Measurements from ENCODE around the gene CEBPZOS. TPM values are rescaled to one million over a fixed set of nuclear protein-coding genes. Genes with fewer than 3 reads are reported as not detected.

The CEBPZOS gene
- 10 to 100 TPM; 13.7 to 25.5 TPM for total RNA-seq

DNA sequence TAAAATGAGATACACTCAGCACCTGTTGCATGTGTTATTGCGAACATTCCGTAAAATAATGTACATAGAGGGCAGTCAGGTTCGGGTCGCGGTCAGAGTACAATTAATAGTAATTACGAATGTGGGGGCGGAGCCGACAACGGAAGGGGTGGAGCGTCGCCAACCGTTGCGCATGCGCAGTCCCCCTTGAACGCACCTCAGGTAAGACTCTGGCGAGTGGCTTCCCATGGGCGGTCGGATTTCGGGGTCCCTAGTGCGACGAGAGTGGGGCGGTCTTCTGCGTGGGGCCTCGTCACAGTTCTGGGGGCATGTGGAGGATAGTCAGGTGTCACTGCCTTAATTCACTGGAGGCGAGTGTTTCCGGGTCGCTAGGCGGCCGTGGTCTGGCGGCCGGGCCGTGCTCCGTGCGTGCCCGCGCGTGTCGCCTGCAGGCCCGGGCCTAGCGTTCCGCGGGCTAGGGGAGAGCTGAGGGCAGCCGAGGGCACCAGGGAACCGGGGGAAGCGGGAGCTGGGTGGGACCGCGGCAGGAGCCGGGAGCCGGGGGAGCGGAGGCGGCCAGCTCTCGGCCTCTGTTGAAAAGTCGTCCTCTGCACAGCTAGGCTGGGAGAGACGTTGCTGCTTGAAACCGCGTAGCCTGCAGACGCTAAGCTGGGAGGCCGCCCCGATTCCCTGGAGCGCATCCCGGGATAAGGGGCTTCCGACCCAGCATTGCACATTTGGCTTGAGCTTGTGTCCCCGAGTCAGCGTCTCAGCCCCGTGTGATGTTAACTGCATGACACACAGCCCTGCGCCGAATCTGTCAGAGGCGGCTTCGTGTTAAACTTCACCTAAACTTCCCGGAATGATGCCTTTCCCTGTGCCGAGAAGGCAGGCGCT, at the start of gene CEBPZOS:
TSS of gene CEBPZOS (plus strand) at position 177 of the 876 bp plus-strand sequence. CDS start 3,209 bp downstream, outside the sequence.
- H3K27ac ChIP-seq, result peak within 1 kb of the TSS; percentile 83
- H3K36me3 ChIP-seq, result peaks cover 12% of the 10 kb centered on the region
- no peaks in the 10 kb centered on the region for H3K9me3 ChIP-seq
- peak; percentile 89 for ATAC-seq (ENCODE audit: insufficient number of reproducible peaks, low FRiP score, low read depth)
- no peaks in the 10 kb centered on the region for H3K27me3 ChIP-seq (replicated peaks; ENCODE audit: insufficient read depth)
- no peak for TF ChIP-seq CTCF (IDR thresholded peaks at IDR 0.05)
- peak within 1 kb of the TSS; percentile 74 for H3K4me3 ChIP-seq
- DNase-seq (ENCODE audit: low spot score), result peak; percentile 44
- H3K4me1 ChIP-seq (ENCODE audit: control insufficient read depth in 1 of 2, low read depth in 2 of 2), result peaks cover 12 to 13% of the 10 kb centered on the region in 2 donors

GRCh38 chr2:37148325-37148724, 48.0 kb upstream of the CEBPZOS start:
- H3K9me3 ChIP-seq, result no peaks in the 10 kb centered on the region
- no peaks in the 10 kb centered on the region for H3K27me3 ChIP-seq (replicated peaks; ENCODE audit: insufficient read depth)
- no peak overlapping the region for H3K4me3 ChIP-seq
- peaks cover 0 to 13% of the 10 kb centered on the region in 2 donors for H3K4me1 ChIP-seq (ENCODE audit: control insufficient read depth in 1 of 2, low read depth in 2 of 2)
- no peak for TF ChIP-seq CTCF (IDR thresholded peaks at IDR 0.05)
- no peak overlapping the region for H3K27ac ChIP-seq
- H3K36me3 ChIP-seq, result peaks cover 24% of the 10 kb centered on the region
- no peak for DNase-seq (ENCODE audit: low spot score)
- ATAC-seq (ENCODE audit: insufficient number of reproducible peaks, low FRiP score, low read depth), result no peak

DNA sequence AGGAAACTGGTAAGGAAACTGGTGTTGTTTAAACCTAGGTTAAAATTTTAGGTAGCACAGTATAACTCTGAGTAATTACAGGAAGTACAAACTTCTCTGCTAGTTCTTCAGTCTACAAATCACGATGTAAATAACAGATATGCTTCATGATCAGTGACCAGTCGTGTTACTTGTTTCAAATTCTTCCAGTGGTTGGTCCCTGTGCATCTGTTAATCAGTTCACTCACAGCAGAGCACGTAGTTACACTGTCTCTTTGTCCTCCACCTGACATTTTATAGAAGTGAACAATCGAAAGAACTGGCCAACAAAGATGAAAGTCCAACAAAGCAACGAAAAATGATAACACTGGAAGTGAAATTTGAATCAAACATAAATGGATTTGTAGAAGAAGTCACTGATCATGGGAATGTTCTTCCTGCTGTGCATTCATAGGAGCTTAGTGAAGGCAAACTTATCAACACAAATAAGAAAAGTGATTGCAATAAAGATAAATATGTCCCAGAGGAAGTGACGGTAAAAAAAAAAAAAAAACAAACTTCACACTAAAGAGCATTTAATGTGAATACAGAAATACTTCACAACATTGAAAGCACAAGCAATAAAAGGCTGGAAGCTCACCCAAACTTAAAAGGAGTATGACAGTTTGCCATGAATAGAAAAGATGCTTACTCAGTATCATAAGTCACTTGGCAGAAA, 46.5 kb upstream of the CEBPZOS start:
- Histone ChIP-seq H3K27me3 (replicated peaks; ENCODE audit: insufficient read depth) (no peaks in the 10 kb centered on the region), H3K4me3 (no peak overlapping the region), H3K36me3 (peaks cover 17% of the 10 kb centered on the region), H3K9me3 (no peaks in the 10 kb centered on the region), H3K27ac (no peak overlapping the region), H3K4me1 (ENCODE audit: control insufficient read depth in 1 of 2, low read depth in 2 of 2) (peaks cover 0 to 16% of the 10 kb centered on the region in 2 donors)
- ATAC-seq (ENCODE audit: insufficient number of reproducible peaks, low FRiP score, low read depth) (no peak), DNase-seq (ENCODE audit: low spot score) (no peak)
- no peak for TF ChIP-seq CTCF (IDR thresholded peaks at IDR 0.05)

- Histone ChIP-seq H3K36me3 (no peaks in the 10 kb centered on the region), H3K9me3 (no peaks in the 10 kb centered on the region), H3K4me1 (ENCODE audit: control insufficient read depth in 1 of 2, low read depth in 2 of 2) (peaks cover 13 to 33% of the 10 kb centered on the region in 2 donors), H3K27ac (no peak overlapping the region), H3K4me3 (no peak overlapping the region), H3K27me3 (replicated peaks; ENCODE audit: insufficient read depth) (no peaks in the 10 kb centered on the region)
- DNase-seq (ENCODE audit: low spot score) (no peak), ATAC-seq (ENCODE audit: insufficient number of reproducible peaks, low FRiP score, low read depth) (no peak)
- TF ChIP-seq CTCF (IDR thresholded peaks at IDR 0.05), result no peak
Observed at GRCh38 chr2:37153224-37153623, 43.1 kb upstream of the CEBPZOS start.

- ATAC-seq (ENCODE audit: insufficient number of reproducible peaks, low FRiP score, low read depth), result no peak
- no peak overlapping the region for H3K27ac ChIP-seq
- TF ChIP-seq CTCF (IDR thresholded peaks at IDR 0.05), result no peak
- no peaks in the 10 kb centered on the region for H3K27me3 ChIP-seq (replicated peaks; ENCODE audit: insufficient read depth)
- no peaks in the 10 kb centered on the region for H3K36me3 ChIP-seq
- DNase-seq (ENCODE audit: low spot score), result no peak
- H3K4me3 ChIP-seq, result no peak overlapping the region
- no peaks in the 10 kb centered on the region for H3K9me3 ChIP-seq
- H3K4me1 ChIP-seq (ENCODE audit: control insufficient read depth in 1 of 2, low read depth in 2 of 2), result peaks cover 13 to 31% of the 10 kb centered on the region in 2 donors
Observed at GRCh38 chr2:37154785-37155184, 41.5 kb upstream of the CEBPZOS start.

Data from thoracic aorta (tissue), 2 donors.